Mesendoderm (in vitro differentiated cells): ENCODE data around the gene ZC2HC1C.
"Not testable (repeated sequence)": the region's sequence is repeated elsewhere in the genome, so short reads cannot be mapped to it uniquely, and the experiment has no call there.

ENCODE experiments used
- DNase-seq: peaks from one replicate; pipeline ENCODE4 v3.0.0; 2013
- H2AK5ac ChIP-seq: 2 replicates; pipeline ENCODE4 v1.6.1; 2013; ENCODE audit warnings: low read length, inconsistent platforms
- H2BK120ac ChIP-seq: 2 replicates; pipeline ENCODE4 v1.6.1; 2013; ENCODE audit warnings: low read depth, mild to moderate bottlenecking, low read length, moderate library complexity, mixed read lengths
- H2BK15ac ChIP-seq: replicated peaks from 2 replicates; pipeline ENCODE4 v1.6.1; 2013; ENCODE audit warnings: low read depth, mild to moderate bottlenecking, moderate library complexity
- H2BK5ac ChIP-seq: 2 replicates; pipeline ENCODE4 v1.6.1; 2013; ENCODE audit warnings: low read length, inconsistent platforms
- H3K18ac ChIP-seq: 2 replicates; pipeline ENCODE4 v1.6.1; 2013; ENCODE audit warnings: mild to moderate bottlenecking, low read length, mixed read lengths
- H3K23ac ChIP-seq: one replicate; pipeline ENCODE4 v1.6.1; 2013; ENCODE audit warnings: low read length
- H3K27ac ChIP-seq: 2 replicates; pipeline ENCODE4 v1.5.1; 2013; ENCODE audit warnings: low read depth, mild to moderate bottlenecking, inconsistent platforms, low read length, moderate library complexity
- H3K27me3 ChIP-seq: 2 replicates; pipeline ENCODE4 v1.6.1; 2013; ENCODE audit warnings: low read length, control low read depth, mild to moderate bottlenecking, inconsistent platforms; ENCODE audit not compliant: insufficient read depth, poor library complexity
- H3K36me3 ChIP-seq: 2 replicates; pipeline ENCODE4 v1.6.1; 2013; ENCODE audit warnings: low read length, inconsistent platforms; ENCODE audit not compliant: control insufficient read depth, insufficient read depth
- H3K4ac ChIP-seq: one replicate; pipeline ENCODE4 v1.6.1; 2013; ENCODE audit warnings: low read depth, mild to moderate bottlenecking, low read length, moderate library complexity
- H3K4me1 ChIP-seq: 2 replicates; pipeline ENCODE4 v1.6.1; 2013; ENCODE audit warnings: low read depth, low read length, inconsistent platforms; ENCODE audit not compliant: control insufficient read depth
- H3K4me2 ChIP-seq: 2 replicates; pipeline ENCODE4 v1.6.1; 2013; ENCODE audit warnings: low read length
- H3K4me3 ChIP-seq: 2 replicates; pipeline ENCODE4 v1.5.1; 2013; ENCODE audit warnings: mild to moderate bottlenecking, low read length
- H3K56ac ChIP-seq: one replicate; pipeline ENCODE4 v1.6.1; 2013; ENCODE audit warnings: low read length
- H3K79me1 ChIP-seq: 2 replicates; pipeline ENCODE4 v1.6.1; 2013; ENCODE audit warnings: low read length, inconsistent platforms
- H3K79me2 ChIP-seq: 2 replicates; pipeline ENCODE4 v1.6.1; 2013; ENCODE audit warnings: mild to moderate bottlenecking, low read length; ENCODE audit not compliant: control insufficient read depth, insufficient read depth
- H3K9ac ChIP-seq: 2 replicates; pipeline ENCODE4 v1.6.1; 2013; ENCODE audit warnings: low read length, inconsistent platforms
- H4K5ac ChIP-seq: one replicate; pipeline ENCODE4 v1.6.1; 2013; ENCODE audit warnings: low read length
- H4K8ac ChIP-seq: one replicate; pipeline ENCODE4 v1.6.1; 2013; ENCODE audit warnings: low read depth, mild to moderate bottlenecking, control low read depth, low read length, moderate library complexity
- WGBS: extraction: QIAGEN DNeasy Blood & Tissue Kit; methylation state at CpG from one replicate; pipeline ENCODE4 v1.1.7; 2013; ENCODE audit warnings: low lambda C conversion rate, missing lambda C conversion rate; ENCODE audit not compliant: insufficient coverage; ENCODE audit errors: extremely low coverage; 5-methylcytosine and 5-hydroxymethylcytosine counted together

ZC2HC1C gene

DNA sequence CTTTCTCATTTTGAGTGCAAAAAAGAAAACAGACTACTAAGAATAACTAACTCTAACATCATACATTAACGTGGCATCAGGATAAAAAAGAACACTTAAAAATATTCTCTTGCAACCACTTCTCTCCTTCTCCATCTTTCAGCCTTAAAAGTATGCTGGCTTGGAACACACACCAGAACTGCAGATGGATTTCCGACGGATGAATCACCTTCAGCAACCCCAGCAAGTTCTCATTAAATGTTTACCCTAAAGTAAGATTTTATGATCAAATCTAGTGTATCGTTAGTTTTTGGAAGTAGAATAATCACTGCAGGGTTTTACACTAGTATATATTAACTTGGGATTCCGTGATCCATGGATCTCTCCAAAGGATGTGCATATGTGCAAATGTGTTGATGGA lies 56.2 kb downstream of the ZC2HC1C start:
- H3K23ac ChIP-seq: no peak overlapping the region
- no peak overlapping the region for H4K8ac ChIP-seq
- H3K9ac ChIP-seq: peak overlapping the region; percentile 93
- H2BK120ac ChIP-seq: no peak overlapping the region
- H3K4me1 ChIP-seq: peaks cover 3% of the 10 kb centered on the region
- peaks cover 2% of the 10 kb centered on the region for H3K79me1 ChIP-seq
- H3K56ac ChIP-seq: peak overlapping the region; percentile 50
- no peak for DNase-seq
- H2BK15ac ChIP-seq: no peak overlapping the region
- H3K27ac ChIP-seq: no peak overlapping the region
- H3K27me3 ChIP-seq: no peaks in the 10 kb centered on the region
- H3K4me3 ChIP-seq: no peak overlapping the region
- no peak overlapping the region for H4K5ac ChIP-seq
- H3K4ac ChIP-seq: no peak overlapping the region
- H3K79me2 ChIP-seq: no peaks in the 10 kb centered on the region
- no peaks in the 10 kb centered on the region for H3K36me3 ChIP-seq
- no peak overlapping the region for H2BK5ac ChIP-seq
- H3K18ac ChIP-seq: no peak overlapping the region
- H3K4me2 ChIP-seq: peak overlapping the region; percentile 40
- no peak overlapping the region for H2AK5ac ChIP-seq
- no CpG with 5 or more reads among the region's 5 CpGs for WGBS

DNA sequence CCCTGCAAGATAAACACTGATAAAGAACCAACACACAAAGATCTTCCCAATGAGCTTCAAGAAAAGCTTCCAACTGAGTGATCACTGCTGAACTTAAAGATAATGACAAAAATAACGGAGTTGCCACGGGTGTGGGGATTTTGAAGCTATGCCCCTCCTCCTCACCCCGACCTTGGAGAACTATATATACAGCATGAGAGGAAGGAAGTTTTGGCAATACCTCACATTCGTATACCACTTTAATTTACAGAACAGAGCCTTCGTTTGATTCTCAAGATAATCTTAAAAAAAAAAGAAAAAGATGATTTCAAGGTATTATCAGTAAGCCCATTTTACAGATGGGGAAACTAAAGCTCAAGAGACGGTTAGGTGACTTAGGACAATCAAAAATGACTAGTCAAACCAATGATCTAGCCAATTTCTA lies 56.7 kb downstream of the ZC2HC1C start:
- Histone ChIP-seq H3K4ac (peak overlapping the region; percentile 83), H3K27me3 (no peaks in the 10 kb centered on the region), H2BK5ac (no peak overlapping the region), H3K18ac (peak overlapping the region; percentile 76), H3K4me3 (peak overlapping the region; percentile 79), H2BK120ac (no peak overlapping the region), H2AK5ac (no peak overlapping the region), H2BK15ac (no peak overlapping the region), H3K36me3 (no peaks in the 10 kb centered on the region), H4K8ac (no peak overlapping the region), H3K23ac (no peak overlapping the region), H4K5ac (no peak overlapping the region), H3K56ac (peak overlapping the region; percentile 98), H3K9ac (peak overlapping the region; percentile 93), H3K27ac (no peak overlapping the region), H3K4me2 (peak overlapping the region; percentile 53), H3K79me1 (peaks cover 2% of the 10 kb centered on the region), H3K79me2 (no peaks in the 10 kb centered on the region), H3K4me1 (peaks cover 3% of the 10 kb centered on the region)
- WGBS: no CpG with 5 or more reads among the region's 6 CpGs
- DNase-seq: no peak

DNA sequence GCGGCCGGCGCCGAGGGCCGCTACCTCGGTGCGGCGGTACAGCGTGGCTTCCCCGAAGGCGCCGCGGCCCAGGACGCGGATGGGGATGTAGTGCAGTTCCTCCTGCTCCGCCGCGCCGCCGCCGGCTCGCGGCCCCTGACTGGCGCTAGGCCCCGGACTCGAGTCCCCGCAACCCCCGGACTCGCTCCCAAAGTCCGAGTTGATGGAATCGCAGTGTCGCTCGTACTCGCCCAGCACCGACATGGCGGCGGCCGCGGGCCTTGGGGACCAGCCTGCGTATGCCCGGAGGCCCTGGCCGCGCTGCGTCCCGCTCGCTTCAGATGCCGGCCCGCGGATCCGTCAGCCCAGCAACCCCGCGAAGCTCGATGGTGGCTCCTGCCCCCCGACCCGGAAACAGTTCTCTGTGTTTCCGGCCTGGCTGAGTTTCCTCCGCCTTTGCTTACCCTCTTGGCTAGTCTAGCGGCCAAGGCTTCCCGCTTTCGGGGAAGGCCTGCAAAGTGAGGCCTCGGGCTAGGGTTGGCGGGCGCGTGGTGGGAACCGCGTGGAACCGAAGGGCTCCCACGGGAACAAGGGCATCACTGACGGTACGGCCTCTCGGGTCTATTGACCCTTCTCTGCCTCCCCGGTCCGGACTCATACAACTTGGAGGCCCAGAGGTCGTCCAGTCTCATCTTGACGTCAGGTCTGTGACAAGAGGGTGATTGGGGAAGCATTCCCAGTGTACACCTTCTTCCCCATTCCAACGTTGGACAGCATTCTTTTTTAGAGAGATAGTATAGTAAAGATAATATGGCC lies 57.4 kb downstream of the ZC2HC1C start, which contains the start of gene NEK9:
Gene NEK9 (minus strand): TSS at position 370 of the 795 bp plus-strand sequence. CDS start 127 bp downstream, at position 243.
- Histone ChIP-seq H3K4me2 (peak within 1 kb of the TSS; percentile 53), H3K9ac (peak within 1 kb of the TSS; percentile 93), H4K8ac (peak within 1 kb of the TSS; percentile 5), H3K4me3 (peak within 1 kb of the TSS; percentile 79), H2BK5ac (peak within 1 kb of the TSS; percentile 23), H4K5ac (no peak within 1 kb of the TSS), H3K4me1 (peaks cover 3% of the 10 kb centered on the region), H3K56ac (peak within 1 kb of the TSS; percentile 98), H3K18ac (peak within 1 kb of the TSS; percentile 76), H3K27ac (peak within 1 kb of the TSS; percentile 59), H2BK15ac (no peak within 1 kb of the TSS), H3K79me2 (no peaks in the 10 kb centered on the region), H3K23ac (no peak within 1 kb of the TSS), H2AK5ac (no peak within 1 kb of the TSS), H3K4ac (peak within 1 kb of the TSS; percentile 83), H2BK120ac (no peak within 1 kb of the TSS), H3K79me1 (peaks cover 2% of the 10 kb centered on the region), H3K36me3 (no peaks in the 10 kb centered on the region), H3K27me3 (no peaks in the 10 kb centered on the region)
- WGBS: no CpG with 5 or more reads among the region's 76 CpGs
- DNase-seq: peak; percentile 93

DNA sequence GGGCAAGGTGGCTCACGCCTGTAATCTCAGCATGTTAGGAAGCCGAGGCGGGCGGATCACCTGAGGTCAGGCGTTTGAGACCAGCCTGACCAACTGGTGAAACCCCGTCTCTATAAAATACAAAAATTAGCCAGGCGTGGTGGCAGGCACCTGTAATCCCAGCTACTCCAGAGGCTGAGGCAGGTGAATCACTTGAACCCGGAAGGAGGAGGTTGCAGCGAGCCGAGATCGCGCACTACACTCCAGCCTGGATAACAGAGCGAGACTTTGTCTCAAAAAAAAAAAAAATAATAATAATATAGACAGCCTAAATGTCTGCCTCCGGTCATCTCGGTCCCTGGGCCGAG lies 58.0 kb downstream of the ZC2HC1C start:
- H3K4ac ChIP-seq, H3K18ac ChIP-seq, H3K36me3 ChIP-seq, H3K23ac ChIP-seq, H3K4me1 ChIP-seq, H3K4me3 ChIP-seq, H3K79me1 ChIP-seq, H2BK5ac ChIP-seq, H3K79me2 ChIP-seq, H2BK15ac ChIP-seq, H4K5ac ChIP-seq, H4K8ac ChIP-seq, DNase-seq, H3K27ac ChIP-seq, H3K27me3 ChIP-seq, H2BK120ac ChIP-seq, H2AK5ac ChIP-seq: not testable (repeated sequence)
- no CpG with 5 or more reads among the region's 16 CpGs for WGBS
- peak overlapping the region; percentile 98 for H3K56ac ChIP-seq
- H3K4me2 ChIP-seq: peak overlapping the region; percentile 20
- peak overlapping the region; percentile 93 for H3K9ac ChIP-seq

DNA sequence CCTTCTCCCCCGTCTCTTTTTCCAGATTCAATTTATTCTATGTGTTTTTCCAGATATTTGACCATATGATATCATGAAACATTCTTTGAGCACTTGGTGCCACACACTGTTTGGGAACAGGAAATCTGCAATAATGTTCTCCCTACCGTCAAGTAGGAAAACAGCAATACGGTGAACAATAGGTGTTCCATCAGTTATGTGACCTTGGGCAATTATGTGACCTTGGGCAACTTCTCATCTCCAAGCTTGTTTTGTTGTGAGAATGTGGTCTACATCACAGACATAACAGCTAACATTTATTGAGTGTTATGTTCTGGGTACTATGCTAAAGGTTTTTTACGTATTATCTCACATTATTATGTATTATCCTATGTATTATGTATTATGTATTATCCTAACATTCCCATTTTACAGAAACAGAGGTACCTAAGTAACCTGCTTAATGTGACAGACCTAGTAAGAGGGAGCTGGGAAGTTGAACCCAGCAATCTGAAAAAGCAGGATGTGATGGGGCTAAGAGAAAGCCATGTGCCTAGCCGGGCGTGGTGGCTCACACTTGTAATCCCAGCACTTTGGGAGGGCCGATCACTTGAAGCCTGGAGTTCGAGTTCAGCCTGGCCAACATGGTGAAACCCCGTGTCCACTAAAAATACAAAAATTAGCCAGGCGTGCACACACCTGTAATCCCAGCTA lies 58.6 kb downstream of the ZC2HC1C start:
- Histone ChIP-seq H3K18ac (no peak overlapping the region), H3K23ac (no peak overlapping the region), H3K36me3 (no peaks in the 10 kb centered on the region), H3K27ac (no peak overlapping the region), H3K4me1 (peaks cover 3% of the 10 kb centered on the region), H3K79me1 (peaks cover 2% of the 10 kb centered on the region), H3K4ac (no peak overlapping the region), H2BK15ac (no peak overlapping the region), H3K4me2 (no peak overlapping the region), H2BK5ac (no peak overlapping the region), H3K4me3 (no peak overlapping the region), H2AK5ac (no peak overlapping the region), H3K9ac (no peak overlapping the region), H4K5ac (no peak overlapping the region), H3K27me3 (no peaks in the 10 kb centered on the region), H3K79me2 (no peaks in the 10 kb centered on the region), H4K8ac (no peak overlapping the region), H2BK120ac (no peak overlapping the region), H3K56ac (no peak overlapping the region)
- no peak for DNase-seq
- WGBS: 100% methylated on average over 1 of the region's 10 CpGs
